SK-N-SH (cell line): Measurements from ENCODE around the gene CHAT. TPM values are rescaled to one million over a fixed set of nuclear protein-coding genes. Genes with fewer than 3 reads are reported as not detected.
A peak's percentile ranks its signal among the peaks of the same experiment; 100 is the strongest.

Experiments
- CTCF ChIA-PET: fragments of 300-600, 350-600 bp; formaldehyde crosslinking; extraction: SDS; loops from one replicate; lab custom pipeline; 2021; lab: Yijun Ruan, JAX
- POLR2A ChIA-PET: fragments of 350-600 bp; sonication (Branson Sonifier 250); formaldehyde crosslinking; extraction: SDS; loops from one replicate; lab custom pipeline; 2020; ENCODE audit warnings: antibody characterized with exemption, inconsistent platforms; lab: Yijun Ruan, JAX
- DNase-seq: peaks from one replicate; pipeline ENCODE4 v3.0.0; 2012
- H2AFZ ChIP-seq: fragments of 200-600 bp; sonication (generic); 2 replicates; pipeline ENCODE4 v1.8.1; 2016; ENCODE audit warnings: antibody characterized with exemption, mild to moderate bottlenecking, low read depth
- H3F3A ChIP-seq: fragments of 200-600 bp; sonication (generic); replicated peaks from 2 replicates; pipeline ENCODE3; 2016; ENCODE audit warnings: antibody characterized with exemption, mild to moderate bottlenecking; ENCODE audit not compliant: insufficient read depth
- H3K27ac ChIP-seq, 2 experiments: fragments of 200-500 bp in 1 of 2; fragments of 200-600 bp in 1 of 2; sonication (Bioruptor generic) in 1 of 2; sonication (generic), shearing (Covaris generic) in 1 of 2; 2 replicates each; pipeline versions ENCODE4 v1.5.1 to v1.6.1; 2014 to 2016; ENCODE audit warnings: low read depth in 2 of 2, inconsistent platforms in 1 of 2, low read length in 1 of 2, mild to moderate bottlenecking in 1 of 2, mixed read lengths in 1 of 2
- H3K27me3 ChIP-seq: fragments of 200-600 bp; sonication (generic), shearing (Covaris generic); 2 replicates; pipeline ENCODE4 v1.6.1; 2016; ENCODE audit warnings: mixed run types; ENCODE audit not compliant: insufficient read depth
- H3K36me3 ChIP-seq, 2 experiments: fragments of 200-500 bp in 1 of 2; fragments of 200-600 bp in 1 of 2; sonication (Bioruptor generic) in 1 of 2; sonication (generic) in 1 of 2; replicated peaks in 1 of 2; 2 replicates each; pipeline versions ENCODE3 to v1.5.1; 2014 to 2016; ENCODE audit warnings: low read length in 1 of 2, mild to moderate bottlenecking in 1 of 2; ENCODE audit not compliant: insufficient read depth in 2 of 2, control insufficient read depth in 1 of 2
- H3K4me1 ChIP-seq, 2 experiments: fragments of 200-500 bp in 1 of 2; fragments of 200-600 bp in 1 of 2; sonication (Bioruptor generic) in 1 of 2; sonication (generic), shearing (Covaris generic) in 1 of 2; 2 replicates each; pipeline versions ENCODE4 v1.5.1 to v1.6.1; 2014 to 2016; ENCODE audit warnings: low read depth in 1 of 2, low read length in 1 of 2, mixed run types in 1 of 2; ENCODE audit not compliant: insufficient read depth in 2 of 2, control insufficient read depth in 1 of 2
- H3K4me2 ChIP-seq: fragments of 200-600 bp; sonication (generic), shearing (Covaris generic); 2 replicates; pipeline ENCODE4 v1.6.1; 2017; ENCODE audit warnings: mixed run types
- H3K4me3 ChIP-seq, 2 experiments: fragments of 200-500 bp in 1 of 2; fragments of 200-600 bp in 1 of 2; sonication (Bioruptor generic) in 1 of 2; sonication (generic), shearing (Covaris generic) in 1 of 2; 2 replicates each; pipeline versions ENCODE4 v1.5.1 to v1.8.1; 2014 to 2016; ENCODE audit warnings: low read depth in 2 of 2, inconsistent platforms in 1 of 2, low read length in 1 of 2, mild to moderate bottlenecking in 1 of 2, mixed read lengths in 1 of 2, moderate library complexity in 1 of 2
- H3K79me2 ChIP-seq: fragments of 200-600 bp; sonication (generic); 2 replicates; pipeline ENCODE4 v1.8.1; 2017; ENCODE audit warnings: mild to moderate bottlenecking; ENCODE audit not compliant: insufficient read depth
- H3K9ac ChIP-seq: fragments of 200-600 bp; sonication (generic); 2 replicates; pipeline ENCODE4 v1.6.1; 2017; ENCODE audit warnings: mixed run types
- H3K9me2 ChIP-seq: fragments of 200-600 bp; sonication (generic); 2 replicates; pipeline ENCODE4 v1.6.1; 2017; ENCODE audit warnings: mixed run types
- H3K9me3 ChIP-seq: fragments of 200-600 bp; sonication (generic); 2 replicates; pipeline ENCODE4 v1.6.1; 2017; ENCODE audit warnings: mixed run types, mild to moderate bottlenecking, moderate library complexity
- H4K20me1 ChIP-seq: fragments of 200-600 bp; sonication (generic); 2 replicates; pipeline ENCODE4 v1.6.1; 2017; ENCODE audit warnings: mild to moderate bottlenecking, mixed run types; ENCODE audit not compliant: insufficient read depth
- CTCF ChIP-seq: fragments of 200-600 bp; sonication (generic); IDR thresholded peaks from 2 replicates; pipeline ENCODE4 v1.6.1; 2017; ENCODE audit warnings: antibody characterized with exemption, mild to moderate bottlenecking, moderate library complexity
- ELF1 ChIP-seq: IDR thresholded peaks from 2 replicates; pipeline ENCODE4 v1.4.0; 2012
- EP300 ChIP-seq, 2 experiments: IDR thresholded peaks; 2 replicates each; pipeline versions ENCODE4 v1.4.0 to v1.6.1; 2012; ENCODE audit warnings: borderline replicate concordance in 1 of 2, low read depth in 1 of 2, low read length in 1 of 2
- FOXJ3 ChIP-seq: sonication (generic); formaldehyde crosslinking; IDR thresholded peaks from 2 replicates; pipeline ENCODE4 v1.5.1; 2020; ENCODE audit warnings: mild to moderate bottlenecking, missing genetic modification reagents
- MAX ChIP-seq: IDR thresholded peaks from 2 replicates; pipeline ENCODE4 v1.4.0; 2012; ENCODE audit warnings: low read depth
- MXI1 ChIP-seq: IDR thresholded peaks from 2 replicates; pipeline ENCODE4 v1.6.1; 2012; ENCODE audit warnings: mild to moderate bottlenecking, low read depth, low read length, improper control_type of control experiment
- RCOR1 ChIP-seq: fragments of 150-350 bp; IDR thresholded peaks from 2 replicates; pipeline ENCODE4 v1.6.1; 2017; ENCODE audit warnings: antibody characterized with exemption, low read length
- TCF12 ChIP-seq: IDR thresholded peaks from 2 replicates; pipeline ENCODE4 v1.4.0; 2012
- USF1 ChIP-seq: IDR thresholded peaks from 2 replicates; pipeline ENCODE4 v1.4.0; 2012; ENCODE audit warnings: low read depth, borderline replicate concordance
- WGBS: methylation state at CpG from one replicate; pipeline ENCODE4 v1.1.6; 2017; ENCODE audit warnings: low lambda C conversion rate; 5-methylcytosine and 5-hydroxymethylcytosine counted together
- polyA plus RNA-seq, 3 experiments: library from polyadenylated mRNA; depleted of rRNA; stranded (reverse); fragments of >200 nt; gene quantifications; 2 replicates each; pipeline ENCODE4 v1.2.3, GENCODE V29; 2012

CHAT gene
- polyA plus RNA-seq, 1 of the 3 experiments (the other 2 are of a cell fraction), result not detected

DNA sequence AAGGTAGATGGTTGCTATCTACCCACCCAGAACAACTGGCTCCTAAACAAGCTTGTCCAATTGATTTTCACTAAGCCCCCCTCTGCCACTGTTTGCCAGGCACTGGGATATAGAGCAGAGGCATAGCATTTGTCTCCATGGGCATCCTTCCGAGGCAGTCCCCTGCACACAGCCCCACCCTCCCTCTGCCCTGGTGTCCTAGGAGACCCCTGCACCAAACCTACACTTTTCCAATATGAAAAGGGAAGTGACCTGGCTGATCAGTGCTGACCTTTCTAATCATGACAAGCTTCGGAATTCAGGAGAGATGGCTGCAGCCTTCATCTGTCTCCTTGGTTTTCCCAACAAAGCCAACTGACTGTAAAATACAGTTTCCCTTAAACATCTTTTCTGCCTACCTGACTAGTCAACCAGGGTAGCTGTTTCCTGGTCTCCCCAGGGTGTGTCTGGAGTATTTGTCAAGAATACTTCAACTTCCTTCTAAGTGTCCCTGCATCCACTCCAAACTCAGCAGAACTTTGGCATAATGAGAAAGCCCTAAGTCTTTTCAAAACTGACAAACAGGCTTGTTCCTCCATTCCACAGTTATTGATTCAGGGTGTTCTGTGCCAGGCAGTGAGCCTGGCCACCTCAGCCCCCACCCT is 11.3 kb upstream of the CHAT start (continued):
- TF ChIP-seq CTCF (no peak), MXI1 (no peak), TCF12 (no peak), MAX (no peak)
- TF ChIP-seq, all 33 proteins: peak for 0

GRCh38 chr10:49605216-49605938 is 8.5 kb upstream of the CHAT start:
- no peaks in the 10 kb centered on the region for H3F3A ChIP-seq
- no peaks in the 10 kb centered on the region for H4K20me1 ChIP-seq
- 10% methylated on average over 4 of the region's 6 CpGs for WGBS
- 0 out of 2 replicates have a peak overlapping the region, but pooled peaks have one; percentile 40 for H3K4me2 ChIP-seq
- no peaks in the 10 kb centered on the region for H3K36me3 ChIP-seq
- no peaks in the 10 kb centered on the region; the same call in 1 of the 2 replicates for H3K27me3 ChIP-seq
- peak; percentile 60 for DNase-seq
- CTCF ChIA-PET, result interaction anchor here (0.8 to 6.2 kb wide), 5 partner anchors 10 to 48 kb away, joined by 3 to 36 read pairs (median 3); no protein-coding TSS in a partner anchor
- H3K9ac ChIP-seq, result no peak overlapping the region
- H3K9me2 ChIP-seq, result no peaks in the 10 kb centered on the region
- TF ChIP-seq RCOR1 (no peak), FOXJ3 (0 out of 2 replicates have a peak, but pooled peaks have one; percentile 30)
- H3K4me3 ChIP-seq, result no peak overlapping the region
- no peak overlapping the region for H2AFZ ChIP-seq
- H3K9me3 ChIP-seq, result no peaks in the 10 kb centered on the region
- POLR2A ChIA-PET, result interaction anchor here (1.4 kb wide), 1 partner anchor 11 kb away, joined by 4 read pairs; no protein-coding TSS in a partner anchor
- H3K79me2 ChIP-seq, result no peaks in the 10 kb centered on the region
- H3K27ac ChIP-seq, result peak overlapping the region in 1 of 2 experiments; percentile 78; a peak in 2 of 4 replicates
- H3K4me1 ChIP-seq, result peaks cover 0 to 44% of the 10 kb centered on the region in 2 experiments; a peak in 1 of 4 replicates

DNA sequence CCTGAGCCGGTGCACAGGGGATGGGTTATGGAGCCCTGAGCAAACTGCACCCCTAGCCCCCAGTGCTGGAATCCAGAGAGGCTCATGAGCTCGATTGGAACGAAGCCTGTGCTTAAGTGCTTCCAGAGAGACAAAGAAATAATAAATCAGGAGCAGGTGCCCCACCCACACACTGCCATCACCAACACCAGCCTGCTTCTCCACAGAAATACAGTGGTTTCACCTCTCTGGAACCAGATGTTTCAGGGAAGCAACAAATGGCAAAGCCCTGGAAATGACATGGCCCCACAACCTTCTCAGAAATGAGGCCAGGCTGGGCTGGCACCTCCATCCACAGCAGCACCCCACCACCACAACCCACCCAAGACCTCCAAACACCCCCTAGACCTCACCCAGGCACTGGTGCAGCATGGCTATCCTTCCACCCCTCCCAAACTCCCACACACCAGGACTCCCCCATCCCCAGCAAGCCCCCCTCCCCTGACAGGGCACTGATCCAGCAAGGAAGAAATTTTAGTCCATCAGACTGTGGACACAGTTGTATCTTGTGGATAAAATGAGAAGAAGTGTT is 7.8 kb upstream of the CHAT start:
- H3K9me3 ChIP-seq, result no peaks in the 10 kb centered on the region
- no peaks in the 10 kb centered on the region for H3F3A ChIP-seq
- no peak overlapping the region for H3K4me3 ChIP-seq
- TF ChIP-seq USF1 (no peak), RCOR1 (peak; percentile 86), ELF1 (no peak), EP300 (IDR thresholded peaks at IDR 0.05; ENCODE audit: borderline replicate concordance in 1 of 2, low read depth in 1 of 2, low read length in 1 of 2) (peak in 1 of 2 experiments; percentile 13; a peak in 1 of 4 replicates)
- TF ChIP-seq, all 33 proteins: peak for 2
- ChIA-PET POLR2A (interaction anchor here (1.4 kb wide), 1 partner anchor 11 kb away, joined by 4 read pairs; no protein-coding TSS in a partner anchor), CTCF (interaction anchor here (0.9 to 6.2 kb wide), 3 partner anchors 11 to 171 kb away, joined by 4 to 36 read pairs (median 12); no protein-coding TSS in a partner anchor)
- no peaks in the 10 kb centered on the region; the same call in 1 of the 2 replicates for H3K27me3 ChIP-seq
- H4K20me1 ChIP-seq, result no peaks in the 10 kb centered on the region
- H3K4me1 ChIP-seq, result peaks cover 0 to 46% of the 10 kb centered on the region in 2 experiments; a peak in 1 of 4 replicates
- no peak for DNase-seq
- 0% methylated on average over 2 of the region's 3 CpGs for WGBS
- H3K9ac ChIP-seq, result no peak overlapping the region
- H2AFZ ChIP-seq, result no peak overlapping the region
- H3K79me2 ChIP-seq, result no peaks in the 10 kb centered on the region
- H3K27ac ChIP-seq, result peak overlapping the region in 1 of 2 experiments; percentile 78; a peak in 2 of 4 replicates
- H3K9me2 ChIP-seq, result no peaks in the 10 kb centered on the region
- H3K36me3 ChIP-seq, result no peaks in the 10 kb centered on the region
- 0 out of 2 replicates have a peak overlapping the region, but pooled peaks have one; percentile 40 for H3K4me2 ChIP-seq
